Osteocyte (in vitro differentiated cells): Measurements from ENCODE around the gene SCAF1. TPM values are rescaled to one million over a fixed set of nuclear protein-coding genes. Genes with fewer than 3 reads are reported as not detected.
"Not testable (repeated sequence)": the region's sequence is repeated elsewhere in the genome, so short reads cannot be mapped to it uniquely, and the experiment has no call there.

ENCODE experiments used
- DNase-seq: peaks from one replicate; pipeline ENCODE4 v3.0.0; 2021; ENCODE audit warnings: mixed read lengths; ENCODE audit not compliant: unreplicated experiment; ENCODE audit errors: extremely low spot score
- H3K27ac Mint-ChIP-seq: one replicate; pipeline ENCODE4 v1.8.0; 2021; ENCODE audit warnings: mild to moderate bottlenecking, mixed read lengths; ENCODE audit not compliant: unreplicated experiment
- H3K27me3 Mint-ChIP-seq: one replicate; pipeline ENCODE4 v1.8.0; 2021; ENCODE audit warnings: mixed read lengths; ENCODE audit not compliant: unreplicated experiment
- H3K36me3 Mint-ChIP-seq: one replicate; pipeline ENCODE4 v1.8.0; 2021; ENCODE audit warnings: mixed read lengths; ENCODE audit not compliant: unreplicated experiment
- H3K4me1 Mint-ChIP-seq: one replicate; pipeline ENCODE4 v1.8.0; 2021; ENCODE audit warnings: mixed read lengths; ENCODE audit not compliant: unreplicated experiment
- H3K4me3 Mint-ChIP-seq: one replicate; pipeline ENCODE4 v1.8.0; 2021; ENCODE audit warnings: mild to moderate bottlenecking, moderate library complexity, mixed read lengths; ENCODE audit not compliant: unreplicated experiment
- H3K9me3 Mint-ChIP-seq: one replicate; pipeline ENCODE4 v1.8.0; 2021; ENCODE audit warnings: mixed read lengths; ENCODE audit not compliant: unreplicated experiment
- total RNA-seq: library from RNA; stranded (reverse); gene quantifications from 2 replicates; pipeline ENCODE4 v1.2.1, GENCODE V29; 2021
- TF ChIP-seq, protein P1 (sequence below): fragments of 200-600 bp; sonication (generic); IDR thresholded peaks from 2 replicates; pipeline ENCODE4 v1.5.0; 2021; ENCODE audit warnings: antibody characterized with exemption, mild to moderate bottlenecking, moderate library complexity

Gene SCAF1
- total RNA-seq, 1 donor from 2014 or later, result 81.9 TPM

DNA sequence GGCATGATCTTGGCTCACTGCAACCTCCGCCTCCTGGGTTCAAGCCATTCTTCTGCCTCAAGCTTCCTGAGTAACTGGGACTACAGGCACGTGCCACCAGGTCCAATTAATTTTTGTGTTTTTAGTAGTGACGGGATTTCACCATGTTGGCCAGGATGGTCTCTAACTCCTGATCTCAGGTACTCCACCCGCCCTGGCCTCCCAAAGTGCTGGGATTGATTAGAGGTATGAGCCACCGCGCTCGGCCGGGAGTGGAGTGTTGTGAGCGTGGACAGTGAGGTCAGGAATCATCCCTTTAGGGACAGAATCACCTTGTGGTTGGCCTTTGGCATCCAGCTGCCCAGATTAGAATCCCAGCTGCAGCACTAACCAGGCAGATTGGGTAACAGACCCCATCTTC, 12.3 kb upstream of the SCAF1 start:
- Mint-ChIP-seq H3K27me3 (no peaks in the 10 kb centered on the region), H3K36me3 (peaks cover 5% of the 10 kb centered on the region), H3K27ac (peak overlapping the region; percentile 35), H3K9me3 (no peaks in the 10 kb centered on the region), H3K4me3 (no peak overlapping the region), H3K4me1 (peaks cover 13% of the 10 kb centered on the region)
- DNase-seq, result no peak
- TF ChIP-seq, protein P1, sequence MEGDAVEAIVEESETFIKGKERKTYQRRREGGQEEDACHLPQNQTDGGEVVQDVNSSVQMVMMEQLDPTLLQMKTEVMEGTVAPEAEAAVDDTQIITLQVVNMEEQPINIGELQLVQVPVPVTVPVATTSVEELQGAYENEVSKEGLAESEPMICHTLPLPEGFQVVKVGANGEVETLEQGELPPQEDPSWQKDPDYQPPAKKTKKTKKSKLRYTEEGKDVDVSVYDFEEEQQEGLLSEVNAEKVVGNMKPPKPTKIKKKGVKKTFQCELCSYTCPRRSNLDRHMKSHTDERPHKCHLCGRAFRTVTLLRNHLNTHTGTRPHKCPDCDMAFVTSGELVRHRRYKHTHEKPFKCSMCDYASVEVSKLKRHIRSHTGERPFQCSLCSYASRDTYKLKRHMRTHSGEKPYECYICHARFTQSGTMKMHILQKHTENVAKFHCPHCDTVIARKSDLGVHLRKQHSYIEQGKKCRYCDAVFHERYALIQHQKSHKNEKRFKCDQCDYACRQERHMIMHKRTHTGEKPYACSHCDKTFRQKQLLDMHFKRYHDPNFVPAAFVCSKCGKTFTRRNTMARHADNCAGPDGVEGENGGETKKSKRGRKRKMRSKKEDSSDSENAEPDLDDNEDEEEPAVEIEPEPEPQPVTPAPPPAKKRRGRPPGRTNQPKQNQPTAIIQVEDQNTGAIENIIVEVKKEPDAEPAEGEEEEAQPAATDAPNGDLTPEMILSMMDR, result no peak

DNA sequence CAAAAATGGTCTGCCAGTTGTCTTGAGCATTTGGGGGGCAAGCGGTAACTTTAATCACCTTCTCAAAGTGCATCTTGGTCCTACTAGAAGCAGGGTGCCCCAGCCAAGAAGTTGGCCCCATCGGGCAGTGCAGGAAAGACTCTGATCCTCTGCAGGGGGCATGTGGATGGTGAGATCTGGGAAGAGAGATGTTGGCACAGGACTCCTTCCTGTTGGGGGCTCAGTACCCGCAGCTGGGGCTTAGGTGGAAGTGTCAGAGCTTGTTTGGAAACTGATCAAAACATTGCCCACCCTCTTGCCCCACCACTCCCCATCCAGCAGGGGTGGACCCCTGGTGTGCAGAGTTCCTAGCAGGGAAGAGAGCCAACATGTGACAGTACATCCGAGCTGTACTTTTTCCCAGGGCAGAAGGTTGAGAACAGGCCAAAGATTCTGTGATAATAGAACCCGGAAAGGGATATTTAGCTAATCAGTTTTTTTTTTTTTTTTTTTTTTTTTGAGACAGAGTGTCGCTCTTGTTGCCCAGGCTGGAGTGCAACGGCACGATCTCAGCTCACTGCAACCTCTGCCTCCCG, 10.9 kb upstream of the SCAF1 start:
- Mint-ChIP-seq H3K9me3 (no peaks in the 10 kb centered on the region), H3K27ac (peak overlapping the region; percentile 78), H3K4me1 (peaks cover 25% of the 10 kb centered on the region), H3K27me3 (no peaks in the 10 kb centered on the region), H3K36me3 (peaks cover 6% of the 10 kb centered on the region), H3K4me3 (no peak overlapping the region)
- TF ChIP-seq, protein P1, result no peak
- DNase-seq, result no peak

- no peak overlapping the region for H3K4me3 Mint-ChIP-seq
- no peaks in the 10 kb centered on the region for H3K9me3 Mint-ChIP-seq
- H3K27ac Mint-ChIP-seq, result peak overlapping the region; percentile 47
- TF ChIP-seq, protein P1, result no peak
- DNase-seq, result no peak
- H3K4me1 Mint-ChIP-seq, result peaks cover 29% of the 10 kb centered on the region
- no peaks in the 10 kb centered on the region for H3K27me3 Mint-ChIP-seq
- H3K36me3 Mint-ChIP-seq, result peaks cover 6% of the 10 kb centered on the region
These were observed 10.3 kb upstream of the SCAF1 start for GRCh38 chr19:49631610-49632192.

DNA sequence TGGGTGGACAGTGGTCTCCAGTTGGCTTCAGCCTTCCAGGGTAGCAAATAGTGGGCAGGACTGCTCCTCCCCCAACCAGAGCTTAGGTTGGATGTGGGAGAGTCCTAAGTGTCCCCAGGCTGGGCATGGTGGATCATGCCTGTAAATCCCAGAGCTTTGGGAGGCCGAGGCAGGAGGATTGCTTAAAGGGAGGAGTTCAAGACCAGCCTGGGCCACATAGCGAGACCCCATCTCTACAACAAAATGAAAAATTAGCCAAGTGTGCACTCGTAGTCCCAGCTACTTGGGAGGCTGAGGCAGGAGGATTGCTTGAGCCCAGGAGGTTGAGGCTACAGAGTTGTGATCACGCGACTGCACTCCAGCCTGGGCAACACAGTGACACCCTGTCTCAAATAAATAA, 9.4 kb upstream of the SCAF1 start:
- Mint-ChIP-seq H3K27me3 (no peaks in the 10 kb centered on the region), H3K4me3 (no peak overlapping the region), H3K36me3 (peaks cover 5% of the 10 kb centered on the region), H3K4me1 (peaks cover 32% of the 10 kb centered on the region), H3K27ac (no peak overlapping the region), H3K9me3 (no peaks in the 10 kb centered on the region)
- no peak for DNase-seq
- TF ChIP-seq, protein P1, result no peak

GRCh38 chr19:49633273-49633672, 8.7 kb upstream of the SCAF1 start:
- not testable (repeated sequence) for H3K4me3 Mint-ChIP-seq, H3K27me3 Mint-ChIP-seq, DNase-seq, H3K36me3 Mint-ChIP-seq, H3K27ac Mint-ChIP-seq, H3K9me3 Mint-ChIP-seq
- H3K4me1 Mint-ChIP-seq, result peaks cover 38% of the 10 kb centered on the region
